ENCODE results near the gene LRIG1.

Gene LRIG1

GRCh38 chr3:66383023-66383422, 117.8 kb downstream of the LRIG1 start:
- TF ChIP-seq CTCF (IDR thresholded peaks at IDR 0.05; ENCODE audit: low read depth, low read length): no peak
- H3K4me3 ChIP-seq (ENCODE audit: low read depth, low read length): no peak overlapping the region

- no peak overlapping the region for H3K4me3 ChIP-seq (ENCODE audit: low read depth, low read length)
- no peak for TF ChIP-seq CTCF (IDR thresholded peaks at IDR 0.05; ENCODE audit: low read depth, low read length)
These were observed 118.7 kb downstream of the LRIG1 start for GRCh38 chr3:66382142-66382541.

- no peak overlapping the region for H3K4me3 ChIP-seq (ENCODE audit: low read depth, low read length)
- no peak for TF ChIP-seq CTCF (IDR thresholded peaks at IDR 0.05; ENCODE audit: low read depth, low read length)
These were observed 119.2 kb downstream of the LRIG1 start for GRCh38 chr3:66381626-66382025.

- H3K4me3 ChIP-seq (ENCODE audit: low read depth, low read length): no peak overlapping the region
- no peak for TF ChIP-seq CTCF (IDR thresholded peaks at IDR 0.05; ENCODE audit: low read depth, low read length)
These were observed 120.5 kb downstream of the LRIG1 start for GRCh38 chr3:66380200-66380932.

- TF ChIP-seq CTCF (IDR thresholded peaks at IDR 0.05; ENCODE audit: low read depth, low read length): no peak
- no peak overlapping the region for H3K4me3 ChIP-seq (ENCODE audit: low read depth, low read length)
These were observed 121.3 kb downstream of the LRIG1 start for GRCh38 chr3:66379565-66379964.

GRCh38 chr3:66378256-66378655, 122.6 kb downstream of the LRIG1 start:
- no peak overlapping the region for H3K4me3 ChIP-seq (ENCODE audit: low read depth, low read length)
- TF ChIP-seq CTCF (IDR thresholded peaks at IDR 0.05; ENCODE audit: low read depth, low read length): peak; percentile 46

GRCh38 chr3:66377800-66378199, 123.0 kb downstream of the LRIG1 start:
- H3K4me3 ChIP-seq (ENCODE audit: low read depth, low read length): no peak overlapping the region
- no peak for TF ChIP-seq CTCF (IDR thresholded peaks at IDR 0.05; ENCODE audit: low read depth, low read length)

All from WI38 (cell line).